Measurements from ENCODE around the gene PDE4B.

The PDE4B gene

GRCh38 chr1:66325594-66326380, 533.1 kb downstream of the PDE4B start:
- DNase-seq: no peak

GRCh38 chr1:66326867-66327266, 534.2 kb downstream of the PDE4B start:
- no peak for DNase-seq

DNA sequence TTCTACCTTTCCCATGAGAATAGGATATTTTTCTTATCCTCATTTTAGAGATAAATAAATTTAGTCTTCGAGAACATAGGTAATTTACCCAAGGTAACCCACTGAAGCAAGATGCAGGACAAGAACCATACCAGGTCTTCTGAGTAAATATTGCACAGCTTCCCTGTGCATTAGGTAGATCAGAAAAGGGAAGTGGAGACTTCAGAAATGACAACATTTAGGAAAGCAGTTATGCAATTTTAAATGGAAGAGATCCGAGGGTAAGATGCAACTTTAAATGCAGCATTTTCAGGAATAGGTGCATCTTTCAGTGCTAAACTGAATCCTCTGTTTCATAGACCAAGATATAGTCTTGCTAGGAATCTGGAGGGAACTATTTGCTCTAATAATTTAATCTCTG, 534.9 kb downstream of the PDE4B start:
- no peak for DNase-seq

GRCh38 chr1:66328896-66329295, 536.2 kb downstream of the PDE4B start:
- no peak for DNase-seq

GRCh38 chr1:66330722-66331141, 538.0 kb downstream of the PDE4B start:
- DNase-seq: no peak

- DNase-seq: peak; percentile 71
These were observed 539.2 kb downstream of the PDE4B start for GRCh38 chr1:66331658-66332547.

- no peak for DNase-seq
These were observed 539.8 kb downstream of the PDE4B start for GRCh38 chr1:66332548-66332901.

- peak; percentile 53 for DNase-seq
These were observed 540.9 kb downstream of the PDE4B start for GRCh38 chr1:66333466-66334199.

DNA sequence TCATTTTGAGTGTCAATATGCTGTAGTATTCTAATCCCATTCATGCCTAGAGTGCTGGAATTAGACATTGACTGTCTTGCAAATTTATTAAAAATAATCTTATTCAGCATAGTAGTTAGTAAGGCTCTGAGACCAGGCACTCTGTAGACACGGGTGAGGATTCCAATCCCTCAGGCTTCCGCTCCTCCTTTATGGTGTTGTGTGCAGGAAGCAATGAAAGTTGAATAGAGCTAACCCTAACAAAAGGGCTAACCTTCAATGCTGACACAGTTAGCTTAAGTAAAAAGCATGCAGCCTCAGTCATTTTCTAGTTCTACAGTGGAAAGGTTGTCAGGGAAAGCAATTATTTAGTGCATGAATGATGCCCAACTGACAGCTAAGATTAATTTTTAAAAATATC, 541.6 kb downstream of the PDE4B start:
- DNase-seq: no peak

- DNase-seq: no peak
These were observed 542.4 kb downstream of the PDE4B start for GRCh38 chr1:66335125-66335524.

DNA sequence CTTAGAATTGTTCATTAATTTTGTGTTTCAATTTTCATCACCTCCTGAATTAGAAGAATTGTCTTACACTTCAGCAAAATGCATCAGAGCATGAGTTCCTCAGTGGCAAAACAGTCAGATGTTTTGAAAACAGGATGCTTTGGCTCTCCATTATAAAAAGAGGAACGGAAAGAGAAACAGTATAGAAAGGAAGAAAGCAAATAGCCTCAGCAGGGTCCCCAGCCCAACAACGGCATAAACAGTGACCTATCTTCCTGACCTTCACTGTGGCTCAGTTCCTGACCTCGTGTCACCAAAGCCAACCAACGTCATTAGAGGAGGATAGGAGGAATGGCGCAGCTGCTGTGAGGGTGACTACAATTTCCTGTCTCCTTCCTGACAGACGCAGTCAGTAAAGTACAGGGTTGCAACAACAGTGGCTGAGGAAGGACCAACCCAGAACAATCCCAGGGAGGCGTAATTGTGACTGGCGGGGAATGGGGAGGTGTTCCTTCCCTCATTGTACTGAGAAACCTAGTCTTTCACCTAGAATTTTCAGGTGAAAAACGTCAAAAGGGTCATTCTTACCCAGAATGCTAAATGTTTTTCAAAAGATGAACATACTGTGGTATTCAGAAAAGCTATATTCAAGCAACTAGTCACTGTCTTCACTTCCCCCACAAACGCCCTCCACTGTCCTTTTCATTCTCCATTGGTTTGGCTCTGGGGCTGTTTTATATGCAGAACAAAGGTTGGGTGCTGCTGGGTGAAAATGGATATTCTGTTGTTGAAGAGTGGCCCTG, 543.4 kb downstream of the PDE4B start:
- DNase-seq: peak; percentile 76

DNA sequence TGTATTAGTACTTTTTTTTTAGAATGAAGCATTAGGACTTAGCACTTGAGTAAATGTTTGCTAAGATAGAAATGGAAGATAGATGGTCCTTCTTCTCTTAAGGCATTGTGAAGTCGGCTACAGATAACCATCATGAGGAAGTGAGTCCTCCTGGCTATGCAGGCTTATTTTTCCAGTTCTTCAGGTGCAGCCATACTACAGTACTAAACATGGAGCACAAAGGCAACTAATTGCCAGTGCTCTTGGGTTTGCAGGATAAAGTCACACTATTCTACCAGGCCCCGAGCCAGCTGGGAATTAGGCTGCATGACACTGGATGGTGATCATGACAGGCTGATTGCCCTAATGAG, 543.9 kb downstream of the PDE4B start:
- no peak for DNase-seq

GRCh38 chr1:66337249-66337648, 544.6 kb downstream of the PDE4B start:
- no peak for DNase-seq

DNA sequence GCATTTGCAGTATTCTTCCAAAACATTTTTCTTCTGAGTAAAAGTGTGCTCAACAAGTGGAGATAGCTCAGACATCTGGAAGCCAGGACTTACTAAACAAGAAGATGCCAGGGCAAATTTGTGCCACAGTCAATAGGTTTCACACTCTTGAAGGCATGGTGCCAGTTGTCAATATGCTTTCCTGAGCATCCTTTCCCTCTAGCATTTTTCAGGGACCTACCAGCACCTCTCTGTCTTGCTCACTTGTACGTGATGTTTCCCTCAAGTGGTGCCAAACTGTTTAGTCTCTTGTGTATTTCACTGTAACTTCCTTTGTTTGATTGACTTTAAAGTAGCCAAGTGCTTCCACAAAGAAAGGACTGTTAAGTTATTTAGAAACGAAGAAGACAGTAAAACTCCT, 547.2 kb downstream of the PDE4B start:
- DNase-seq: no peak

DNA sequence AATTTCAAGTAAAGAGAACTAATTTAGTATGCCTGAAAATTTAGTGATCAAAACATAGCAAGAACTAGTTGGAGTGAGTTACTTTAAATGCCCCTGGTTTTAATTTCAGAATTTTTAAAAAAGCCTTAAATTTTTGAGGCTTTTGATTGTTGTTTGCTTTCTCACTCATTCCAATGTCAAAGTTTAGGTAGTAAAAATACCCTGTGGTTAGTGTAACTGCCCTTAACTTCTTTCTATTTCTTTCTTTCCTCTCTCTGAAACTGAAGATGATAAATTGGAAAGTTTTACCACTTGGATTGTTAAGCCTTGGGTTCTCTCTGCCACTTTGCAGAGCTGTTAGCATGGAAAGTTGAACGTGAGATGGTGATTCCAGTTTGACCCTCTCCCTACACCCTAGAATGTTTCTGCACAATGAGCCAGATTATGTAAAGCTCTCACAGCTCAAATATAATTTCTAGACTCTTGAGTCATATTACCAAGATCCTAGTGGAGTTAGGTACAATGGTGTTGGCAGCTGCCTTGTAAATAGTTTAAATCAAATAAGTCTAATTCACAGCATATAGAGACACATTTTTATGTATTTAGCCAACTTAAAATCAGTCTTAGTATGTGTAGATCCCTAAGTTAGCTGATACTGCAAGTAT, 548.9 kb downstream of the PDE4B start:
- no peak for DNase-seq

DNA sequence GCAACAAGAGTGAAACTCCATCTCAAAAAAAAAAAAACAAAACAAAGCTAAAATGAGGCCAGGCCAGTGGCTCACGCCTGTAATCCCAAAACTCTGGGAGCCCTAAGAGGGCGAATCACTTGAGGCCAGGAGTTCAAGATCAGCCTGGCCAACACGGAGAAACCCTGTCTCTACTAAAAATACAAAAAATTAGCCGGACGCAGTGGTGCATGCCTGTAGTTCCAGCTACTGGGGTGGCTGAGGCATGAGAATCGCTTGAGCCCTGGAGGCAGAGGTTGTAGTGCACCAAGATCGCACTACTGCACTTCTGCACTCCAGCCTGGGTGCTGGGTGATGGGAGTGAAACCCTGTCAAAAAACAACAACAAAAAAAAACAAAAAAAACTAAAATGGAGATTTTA, 550.0 kb downstream of the PDE4B start:
- no peak for DNase-seq

DNA sequence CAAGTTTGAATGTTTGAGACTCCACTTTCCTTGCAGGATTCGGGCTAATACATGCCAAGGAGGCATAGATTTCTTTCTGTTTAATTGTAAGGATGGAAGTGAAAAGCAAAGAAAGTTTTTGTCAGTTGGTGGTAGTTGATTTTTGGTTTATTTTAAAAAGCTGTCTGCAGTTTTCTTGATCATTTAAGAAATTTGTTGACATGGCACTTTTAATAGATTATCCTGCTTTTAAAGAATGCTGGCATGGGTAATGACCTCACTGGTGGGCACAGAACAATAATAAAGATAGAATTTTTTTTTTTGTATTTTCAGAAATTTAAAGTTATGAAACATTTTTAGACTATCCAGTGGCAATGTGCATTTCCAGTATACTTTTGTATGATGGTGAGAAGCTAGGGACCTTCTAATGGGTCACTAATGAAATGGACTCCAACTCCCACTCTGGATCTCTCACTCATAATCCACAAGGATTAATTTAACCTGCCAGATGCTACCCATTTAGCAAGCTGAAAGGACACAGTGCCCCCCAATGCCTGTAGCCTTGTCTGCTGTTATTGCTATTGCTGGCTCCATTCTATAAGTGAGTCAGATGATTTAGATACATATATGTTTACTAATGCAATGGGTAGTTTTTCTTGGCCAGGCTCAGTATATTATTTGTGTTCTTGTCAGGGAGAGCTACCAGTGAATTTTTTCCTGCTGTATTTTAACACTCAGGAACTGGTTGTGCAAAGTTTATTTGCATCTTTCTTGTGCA, 551.1 kb downstream of the PDE4B start:
- DNase-seq: no peak

DNA sequence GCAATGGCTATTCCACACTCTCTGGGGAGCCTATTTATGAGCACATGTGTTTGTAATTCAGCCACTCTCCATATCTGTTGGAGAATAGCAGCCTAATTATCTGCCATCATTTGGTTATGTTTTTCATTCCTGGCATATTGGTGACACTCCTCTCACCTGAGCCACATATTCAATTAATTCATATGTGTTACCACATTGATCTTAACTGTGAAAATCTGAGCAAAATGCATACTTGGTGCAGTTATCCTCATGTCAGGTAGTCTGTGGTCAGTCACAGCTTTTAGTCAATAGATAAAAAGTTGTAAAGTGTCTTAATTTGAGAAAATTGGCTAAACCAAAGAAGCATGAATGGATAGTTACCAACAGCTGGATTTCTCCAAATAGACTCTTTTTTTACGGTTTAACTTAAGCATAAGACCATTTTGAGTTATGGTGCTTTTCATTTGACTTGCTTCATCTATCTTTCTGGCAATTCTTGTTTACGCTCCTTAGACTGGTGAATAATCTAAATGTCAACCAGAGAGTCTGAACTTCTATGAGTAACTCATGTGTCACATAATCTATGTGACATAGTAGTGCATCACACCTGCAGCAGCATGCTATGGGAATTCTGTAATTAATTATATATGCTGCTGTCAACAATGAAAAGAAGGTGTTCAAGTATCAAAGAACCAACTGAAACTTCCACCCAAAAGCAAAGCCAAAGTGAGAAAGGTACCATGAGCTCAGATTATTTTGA, 553.5 kb downstream of the PDE4B start:
- DNase-seq: no peak

GRCh38 chr1:66346873-66347272, 554.2 kb downstream of the PDE4B start:
- no peak for DNase-seq

DNA sequence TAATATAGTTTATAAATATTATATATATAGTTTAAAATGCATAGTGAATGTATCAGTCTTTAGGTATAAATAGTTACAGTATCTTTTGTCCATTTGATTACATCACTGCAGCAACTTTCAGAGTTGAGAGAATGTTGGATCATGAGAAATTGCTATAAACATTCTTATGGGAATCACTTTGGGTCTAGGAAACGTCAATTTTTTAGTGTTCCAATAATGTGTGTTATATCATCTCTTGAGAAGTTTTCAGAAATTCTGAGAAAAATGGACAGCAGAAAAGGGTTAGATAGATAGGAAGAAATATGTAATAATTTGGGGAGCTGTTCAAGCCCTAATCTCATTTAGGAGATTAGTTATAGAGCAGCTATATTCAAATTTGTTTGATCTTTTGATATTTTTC, 556.1 kb downstream of the PDE4B start:
- DNase-seq: no peak

DNA sequence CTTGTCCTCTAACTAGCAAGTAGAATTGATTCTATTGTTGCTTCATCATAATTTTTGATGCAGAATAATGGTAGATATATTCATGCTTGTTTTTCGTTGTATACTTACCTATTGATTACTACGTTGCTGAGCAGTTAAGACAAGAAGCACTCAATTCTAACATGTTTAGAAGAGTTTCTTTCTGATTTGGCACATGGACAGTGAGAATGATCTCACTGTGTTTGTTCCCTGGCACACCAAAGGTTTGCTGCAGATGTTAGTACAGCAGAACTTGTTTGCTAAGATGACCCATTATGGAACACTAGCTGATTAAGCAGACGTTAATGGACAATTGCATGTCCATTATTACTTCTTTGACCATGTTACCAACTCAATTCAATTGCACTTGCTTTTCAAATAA, 556.5 kb downstream of the PDE4B start:
- DNase-seq: no peak

Data from activated T-cell treated with anti-CD3 and anti-CD28 coated beads, Interleukin-2, amount 50 U/mL, for 1 hour (primary cell).